GM12801 (cell line): Measurements from ENCODE around the gene HECW1.

Experiments
- TF ChIP-seq, protein P1 (sequence below): IDR thresholded peaks from one replicate; pipeline ENCODE4 v1.5.1; 2011; ENCODE audit warnings: control low read depth; ENCODE audit not compliant: insufficient read length; ENCODE audit errors: extremely low read depth

The HECW1 gene

DNA sequence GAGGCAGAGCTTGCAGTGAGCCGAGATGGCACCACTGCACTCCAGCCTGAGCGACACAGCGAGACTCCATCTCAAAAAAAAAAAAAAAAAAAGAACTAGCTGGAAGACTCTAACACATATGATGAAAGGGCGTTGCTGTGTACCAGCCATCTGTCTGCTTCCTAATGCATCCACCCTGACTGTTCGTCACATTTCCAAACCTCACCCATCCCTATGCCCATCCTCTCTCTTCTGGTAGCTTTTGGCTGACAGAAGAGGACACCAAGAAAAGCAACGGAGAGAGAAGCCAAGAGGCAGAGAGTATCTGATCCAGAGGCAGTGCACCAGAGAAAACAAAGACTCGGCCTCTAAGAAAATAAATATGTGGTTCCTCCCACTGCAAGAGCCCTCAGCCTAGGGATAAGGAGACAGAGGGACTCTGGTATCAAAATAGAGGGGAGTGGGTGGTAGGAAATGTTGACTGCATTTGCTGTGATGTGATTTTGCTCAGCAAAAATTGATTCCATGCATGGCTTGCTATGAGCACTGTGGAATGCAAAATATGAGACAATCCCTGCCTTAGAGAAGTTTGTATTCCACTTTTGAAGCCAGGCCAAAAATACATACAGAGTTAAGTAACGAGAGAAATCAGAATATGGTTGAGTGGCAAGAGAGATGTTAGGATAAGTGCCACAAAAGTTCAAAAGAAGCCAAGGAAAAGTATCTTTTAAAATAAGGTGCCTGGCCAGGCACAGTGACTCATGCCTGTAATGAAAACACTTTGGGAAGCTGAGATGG, 369.6 kb downstream of the HECW1 start:
- TF ChIP-seq, protein P1, sequence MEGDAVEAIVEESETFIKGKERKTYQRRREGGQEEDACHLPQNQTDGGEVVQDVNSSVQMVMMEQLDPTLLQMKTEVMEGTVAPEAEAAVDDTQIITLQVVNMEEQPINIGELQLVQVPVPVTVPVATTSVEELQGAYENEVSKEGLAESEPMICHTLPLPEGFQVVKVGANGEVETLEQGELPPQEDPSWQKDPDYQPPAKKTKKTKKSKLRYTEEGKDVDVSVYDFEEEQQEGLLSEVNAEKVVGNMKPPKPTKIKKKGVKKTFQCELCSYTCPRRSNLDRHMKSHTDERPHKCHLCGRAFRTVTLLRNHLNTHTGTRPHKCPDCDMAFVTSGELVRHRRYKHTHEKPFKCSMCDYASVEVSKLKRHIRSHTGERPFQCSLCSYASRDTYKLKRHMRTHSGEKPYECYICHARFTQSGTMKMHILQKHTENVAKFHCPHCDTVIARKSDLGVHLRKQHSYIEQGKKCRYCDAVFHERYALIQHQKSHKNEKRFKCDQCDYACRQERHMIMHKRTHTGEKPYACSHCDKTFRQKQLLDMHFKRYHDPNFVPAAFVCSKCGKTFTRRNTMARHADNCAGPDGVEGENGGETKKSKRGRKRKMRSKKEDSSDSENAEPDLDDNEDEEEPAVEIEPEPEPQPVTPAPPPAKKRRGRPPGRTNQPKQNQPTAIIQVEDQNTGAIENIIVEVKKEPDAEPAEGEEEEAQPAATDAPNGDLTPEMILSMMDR: no peak

DNA sequence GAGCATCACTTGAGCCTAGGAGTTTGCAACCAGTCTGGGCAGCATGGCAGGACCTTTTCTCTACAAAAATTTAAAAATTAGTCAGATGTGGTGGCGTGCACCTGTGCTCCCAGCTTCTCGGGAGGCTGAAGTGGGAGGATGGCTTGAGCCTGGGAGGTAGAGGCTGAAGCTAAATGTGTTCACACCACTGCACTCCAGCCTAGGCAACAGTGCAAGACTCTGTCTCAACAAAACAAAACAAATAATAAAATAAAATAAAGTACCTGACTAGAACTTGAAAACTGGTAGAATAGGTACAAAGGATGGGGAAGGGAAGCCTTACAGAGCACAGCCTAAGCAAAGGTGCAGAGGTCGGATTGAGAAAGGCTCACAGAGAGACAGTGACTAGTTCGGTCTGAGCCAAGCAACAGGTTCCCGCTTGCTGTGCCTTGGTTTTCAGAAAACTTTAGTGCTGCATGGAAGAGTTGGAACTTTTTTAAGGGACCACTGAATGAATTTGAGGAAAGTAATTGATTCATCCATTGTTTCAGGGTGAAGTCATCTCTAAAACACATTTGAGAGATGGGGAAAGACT, 370.3 kb downstream of the HECW1 start:
- TF ChIP-seq, protein P1: no peak

DNA sequence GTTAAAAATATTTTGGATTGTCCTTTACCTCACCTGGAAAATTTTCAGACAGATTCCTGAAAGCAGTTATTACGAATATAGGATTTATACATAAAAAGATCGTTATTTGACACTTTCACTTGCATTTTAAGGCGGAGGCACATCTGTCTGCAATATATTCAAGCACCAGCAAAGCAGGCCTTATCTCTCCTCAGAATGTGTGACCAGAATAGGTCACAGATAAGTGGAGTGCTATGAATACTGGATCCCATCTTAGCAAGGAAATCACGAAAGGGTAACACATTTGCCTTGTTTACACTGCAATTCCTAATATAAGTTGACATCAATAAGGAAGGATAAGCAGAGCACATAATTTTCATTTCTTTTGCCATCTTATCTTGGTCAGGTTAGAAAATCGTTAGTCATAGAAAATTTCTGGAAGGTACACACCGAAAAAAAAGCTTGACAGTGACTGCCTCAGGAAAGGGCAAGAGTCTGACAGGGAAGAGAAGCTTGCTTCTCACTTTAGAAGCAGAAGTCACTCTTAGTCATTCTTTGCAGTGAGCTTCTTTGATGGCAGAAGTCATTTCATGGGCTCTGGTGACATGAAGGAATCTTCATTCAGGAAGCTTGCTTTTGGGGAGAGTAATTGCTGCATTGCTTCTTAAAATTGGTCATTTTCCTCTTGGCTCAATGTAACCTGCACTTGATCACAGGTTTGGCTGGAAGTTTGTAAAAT, 372.4 kb downstream of the HECW1 start:
- TF ChIP-seq, protein P1: no peak

DNA sequence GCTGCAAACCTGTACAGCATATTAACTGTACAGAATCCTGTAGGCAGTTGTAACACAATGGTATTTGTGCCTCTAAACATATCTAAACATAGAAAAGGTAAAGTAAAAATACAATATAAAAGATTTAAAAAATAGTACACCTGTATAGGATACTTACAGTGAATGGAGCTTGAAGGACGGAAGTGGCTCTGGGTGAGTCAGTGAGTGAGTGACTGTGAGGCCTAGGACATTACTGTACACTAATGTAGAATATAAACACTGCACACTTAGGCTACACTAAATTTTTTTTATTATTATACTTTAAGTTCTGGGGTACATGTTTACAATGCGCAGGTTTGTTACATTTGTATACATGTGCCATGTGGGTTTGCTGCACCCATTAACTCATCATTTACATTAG, 373.1 kb downstream of the HECW1 start:
- TF ChIP-seq, protein P1: no peak

DNA sequence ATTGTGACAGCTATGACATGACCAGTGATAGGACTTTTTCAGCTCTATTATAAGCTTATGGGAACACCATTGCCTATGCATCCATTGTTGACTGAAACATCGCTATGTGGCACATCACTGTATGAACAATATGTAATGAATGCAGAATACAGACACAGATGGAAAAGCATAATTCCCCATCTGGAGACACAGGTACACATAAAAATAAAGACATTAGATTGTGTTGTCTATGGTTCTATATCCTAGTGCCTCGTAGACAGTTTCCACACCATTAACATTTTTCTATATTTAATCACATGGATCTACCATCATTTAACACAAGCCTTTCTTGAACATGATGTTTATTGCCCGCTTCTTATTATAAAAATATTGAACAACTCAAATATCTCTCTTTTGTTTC, 374.2 kb downstream of the HECW1 start:
- TF ChIP-seq, protein P1: no peak

DNA sequence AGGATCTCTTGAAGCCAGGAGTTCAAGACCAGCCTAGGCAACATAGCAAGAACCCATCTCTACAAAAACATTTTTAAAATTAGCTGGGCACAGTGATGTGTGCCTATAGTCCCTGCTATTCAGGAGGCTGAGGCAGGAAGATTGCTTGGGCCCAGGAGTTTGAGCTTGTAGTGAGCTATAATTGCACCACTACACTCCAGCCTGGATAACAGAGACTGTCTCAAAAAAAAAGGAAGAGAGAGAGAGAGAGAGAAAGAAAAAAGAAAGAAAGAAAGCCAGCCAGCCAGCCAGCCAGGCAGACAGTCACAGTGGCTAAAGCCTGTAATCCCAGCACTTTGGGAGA, 375.3 kb downstream of the HECW1 start:
- TF ChIP-seq, protein P1: no peak

DNA sequence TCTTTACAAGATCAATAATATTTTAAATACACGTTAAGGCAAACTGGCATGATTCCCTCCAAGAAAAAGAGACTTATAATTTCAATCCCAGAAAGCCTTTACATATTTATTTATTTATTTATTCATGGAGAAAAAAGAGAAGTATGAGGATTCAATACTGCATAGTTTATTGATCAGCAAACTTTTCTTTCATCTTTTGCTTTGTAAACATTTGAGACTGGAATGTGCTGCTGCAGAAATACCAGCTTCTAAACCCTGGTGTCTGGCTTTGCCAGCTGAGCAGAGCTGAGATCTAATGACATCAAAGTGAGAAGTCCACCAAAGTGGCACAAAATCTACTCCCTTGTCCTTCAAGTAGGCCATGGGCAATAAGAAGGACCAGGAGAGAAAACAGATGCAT, 376.8 kb downstream of the HECW1 start:
- TF ChIP-seq, protein P1: no peak
